ENCODE measurements around the gene CEACAM18.
"Not testable (repeated sequence)": the region's sequence is repeated elsewhere in the genome, so short reads cannot be mapped to it uniquely, and the experiment has no call there.

The CEACAM18 gene

GRCh38 chr19:51500931-51501330 lies 22.6 kb downstream of the CEACAM18 start:
- not testable (repeated sequence) for DNase-seq

GRCh38 chr19:51501594-51502263 lies 23.4 kb downstream of the CEACAM18 start, which contains the start of gene SIGLEC12:
Gene SIGLEC12 (minus strand): TSS chr19:51501800. CDS start chr19:51501733, 67 bp downstream.
- DNase-seq, result no peak

- no peak for DNase-seq
These were observed 25.0 kb downstream of the CEACAM18 start for GRCh38 chr19:51503286-51503817.

- DNase-seq, result no peak
These were observed 25.6 kb downstream of the CEACAM18 start for GRCh38 chr19:51503896-51504295.

- DNase-seq, result no peak
These were observed 27.6 kb downstream of the CEACAM18 start for GRCh38 chr19:51505904-51506303.

- no peak for DNase-seq
These were observed 28.9 kb downstream of the CEACAM18 start for GRCh38 chr19:51507192-51507591.

- no peak for DNase-seq
These were observed 29.3 kb downstream of the CEACAM18 start for GRCh38 chr19:51507640-51508058.

GRCh38 chr19:51508059-51508733 lies 29.9 kb downstream of the CEACAM18 start:
- DNase-seq, result no peak

- DNase-seq, result no peak
These were observed 31.7 kb downstream of the CEACAM18 start for GRCh38 chr19:51509823-51510660.

- DNase-seq, result no peak
These were observed 33.0 kb downstream of the CEACAM18 start for GRCh38 chr19:51511353-51511752.

- no peak for DNase-seq
These were observed 35.6 kb downstream of the CEACAM18 start for GRCh38 chr19:51513968-51514367.

- peak; percentile 1 for DNase-seq
These were observed 36.6 kb downstream of the CEACAM18 start for GRCh38 chr19:51514866-51515481.

- no peak for DNase-seq
These were observed 42.4 kb downstream of the CEACAM18 start for GRCh38 chr19:51520728-51521127.

- no peak for DNase-seq
These were observed 43.0 kb downstream of the CEACAM18 start for GRCh38 chr19:51521357-51521756.

GRCh38 chr19:51521781-51522180 lies 43.4 kb downstream of the CEACAM18 start:
- DNase-seq, result no peak

- no peak for DNase-seq
These were observed 46.4 kb downstream of the CEACAM18 start for GRCh38 chr19:51524666-51525264.

- DNase-seq, result no peak
These were observed 47.3 kb downstream of the CEACAM18 start for GRCh38 chr19:51525651-51526050.

- no peak for DNase-seq
These were observed 51.0 kb downstream of the CEACAM18 start for GRCh38 chr19:51529301-51529700.

- DNase-seq, result no peak
These were observed 52.3 kb downstream of the CEACAM18 start for GRCh38 chr19:51530616-51531015.

GRCh38 chr19:51531349-51532315 lies 53.3 kb downstream of the CEACAM18 start, which contains the start of gene SIGLEC6:
Gene SIGLEC6 (minus strand): TSS chr19:51531670. CDS start chr19:51531648, 22 bp downstream.
- no peak for DNase-seq

- no peak for DNase-seq
These were observed 57.2 kb downstream of the CEACAM18 start for GRCh38 chr19:51535535-51535934.

Measured in NCI-H2029 (cell line).